CD8-positive, alpha-beta memory T cell (primary cell): ENCODE results near the gene DOK3. TPM values are rescaled to one million over a fixed set of nuclear protein-coding genes. Genes with fewer than 3 reads are reported as not detected.

Source experiments
- CTCF ChIA-PET: fragments of 350-600 bp; sonication (Branson Sonifier 250); formaldehyde crosslinking; loops from one replicate; lab custom pipeline; 2021; ENCODE audit warnings: antibody characterized with exemption; lab: Charles Lee
- POLR2A ChIA-PET: fragments of 350-600 bp; sonication (Branson Sonifier 250); formaldehyde crosslinking; loops from one replicate; lab custom pipeline; 2021; ENCODE audit warnings: antibody characterized with exemption; lab: Charles Lee
- DNase-seq, 5 donors: peaks; one replicate each; pipeline versions ENCODE4 v3.0.0 to v3.0.0-alpha.2; 2020 to 2022; ENCODE audit warnings: mixed read lengths in 1 of 5
- H3K27ac ChIP-seq: one replicate; pipeline ENCODE4 v1.7.0; 2013; ENCODE audit warnings: low read depth, mild to moderate bottlenecking, low read length, moderate library complexity
- H3K27me3 ChIP-seq: 2 replicates; pipeline ENCODE4 v1.7.0; 2013; ENCODE audit warnings: low read length, mild to moderate bottlenecking; ENCODE audit not compliant: insufficient read depth, poor library complexity, severe bottlenecking
- H3K36me3 ChIP-seq: 2 replicates; pipeline ENCODE4 v1.7.0; 2013; ENCODE audit warnings: mild to moderate bottlenecking, low read length, moderate library complexity; ENCODE audit not compliant: insufficient read depth
- H3K4me1 ChIP-seq: 2 replicates; pipeline ENCODE4 v1.7.0; 2013; ENCODE audit warnings: mild to moderate bottlenecking, low read length, moderate library complexity; ENCODE audit not compliant: insufficient read depth
- H3K4me3 ChIP-seq: 2 replicates; pipeline ENCODE4 v1.7.0; 2013; ENCODE audit warnings: mild to moderate bottlenecking, low read length
- H3K9me3 ChIP-seq: 2 replicates; pipeline ENCODE4 v1.7.0; 2013; ENCODE audit warnings: mild to moderate bottlenecking, low read length
- H3K27ac Mint-ChIP-seq, 8 donors: one replicate each; pipeline ENCODE4 v1.8.0; 2020 to 2021; ENCODE audit warnings: mixed read lengths in 8 of 8, mild to moderate bottlenecking in 6 of 8, inconsistent platforms in 3 of 8, moderate library complexity in 3 of 8
- H3K27me3 Mint-ChIP-seq, 2 donors: one replicate each; pipeline ENCODE4 v1.8.0; 2020 to 2021; ENCODE audit warnings: mixed read lengths in 2 of 2, mild to moderate bottlenecking in 1 of 2, moderate library complexity in 1 of 2
- H3K36me3 Mint-ChIP-seq, 3 donors: one replicate each; pipeline ENCODE4 v1.8.0; 2020 to 2021; ENCODE audit warnings: mixed read lengths in 3 of 3, inconsistent platforms in 1 of 3, mild to moderate bottlenecking in 1 of 3
- H3K4me1 Mint-ChIP-seq, 3 donors: one replicate each; pipeline ENCODE4 v1.8.0; 2020 to 2021; ENCODE audit warnings: mixed read lengths in 3 of 3, inconsistent platforms in 1 of 3, mild to moderate bottlenecking in 1 of 3
- H3K4me3 Mint-ChIP-seq, 7 donors: one replicate each; pipeline ENCODE4 v1.8.0; 2020 to 2021; ENCODE audit warnings: mixed read lengths in 7 of 7, mild to moderate bottlenecking in 6 of 7, moderate library complexity in 4 of 7, inconsistent platforms in 2 of 7
- H3K9me3 Mint-ChIP-seq, 5 donors: one replicate each; pipeline ENCODE4 v1.8.0; 2020 to 2022; ENCODE audit warnings: mixed read lengths in 5 of 5, mild to moderate bottlenecking in 3 of 5, moderate library complexity in 2 of 5, inconsistent platforms in 1 of 5
- polyA plus RNA-seq: library from polyadenylated mRNA; unstranded; fragments of 300-500 nt; fragmentation: Illumina TruSeq; gene quantifications from one replicate; pipeline ENCODE4 v1.2.3, GENCODE V29; 2021
- total RNA-seq, 2 experiments: library from RNA; stranded (reverse); gene quantifications; one replicate each; pipeline ENCODE4 v1.2.3, GENCODE V29; 2021

The DOK3 gene
- total and polyA plus RNA-seq, 3 experiments from 2014 or later: 0.08 to 5.1 (median 4.2) TPM

- H3K4me3 Mint-ChIP-seq: peak overlapping the region; percentile 53 to 91 (median 81)
- H3K4me3 ChIP-seq: peak overlapping the region; percentile 45
- POLR2A ChIA-PET: interaction anchor here (0.8 to 2.2 kb wide), 6 partner anchors 16 to 82 kb away, joined by 3 to 18 read pairs (median 4); partner anchors contain the start of gene PDLIM7
- CTCF ChIA-PET: interaction anchor here (1.0 to 12.4 kb wide), 11 partner anchors 8 to 162 kb away, joined by 3 to 103 read pairs (median 5); partner anchors contain the start of gene PDLIM7
- DNase-seq: peak; percentile 16 to 84 (median 54)
- H3K27me3 Mint-ChIP-seq: peaks cover 0 to 1% of the 10 kb centered on the region in 2 donors
- no peaks in the 10 kb centered on the region for H3K36me3 ChIP-seq
- H3K27ac Mint-ChIP-seq: peak overlapping the region; percentile 57 to 93 (median 86)
- peaks cover 0 to 19% (median 0%) of the 10 kb centered on the region in 3 donors for H3K36me3 Mint-ChIP-seq
- H3K27me3 ChIP-seq: no peaks in the 10 kb centered on the region
- H3K9me3 Mint-ChIP-seq: no peaks in the 10 kb centered on the region
- H3K4me1 ChIP-seq: peaks cover 30% of the 10 kb centered on the region
- H3K27ac ChIP-seq: no peak overlapping the region
- no peaks in the 10 kb centered on the region for H3K9me3 ChIP-seq
- peaks cover 34 to 52% (median 36%) of the 10 kb centered on the region in 3 donors for H3K4me1 Mint-ChIP-seq
These were observed 37.8 kb downstream of the DOK3 start for GRCh38 chr5:177471610-177472356.

- peaks cover 0 to 1% of the 10 kb centered on the region in 2 donors for H3K27me3 Mint-ChIP-seq
- Histone ChIP-seq H3K27me3 (no peaks in the 10 kb centered on the region), H3K4me3 (no peak overlapping the region), H3K4me1 (peaks cover 30% of the 10 kb centered on the region), H3K27ac (no peak overlapping the region), H3K9me3 (no peaks in the 10 kb centered on the region), H3K36me3 (no peaks in the 10 kb centered on the region)
- H3K36me3 Mint-ChIP-seq: peaks cover 0 to 27% (median 1%) of the 10 kb centered on the region in 3 donors
- peak in 1 of 5 donors; percentile 45 for DNase-seq
- H3K27ac Mint-ChIP-seq: peak overlapping the region; percentile 59 to 93 (median 87)
- no peaks in the 10 kb centered on the region for H3K9me3 Mint-ChIP-seq
- ChIA-PET POLR2A (interaction anchor here (0.6 to 2.2 kb wide), 5 partner anchors 10 to 67 kb away, joined by 3 to 18 read pairs (median 14); no protein-coding TSS in a partner anchor), CTCF (interaction anchor here (0.9 to 12.4 kb wide), 8 partner anchors 15 to 81 kb away, joined by 3 to 103 read pairs (median 11); partner anchors contain the start of gene PDLIM7)
- peak overlapping the region; percentile 49 to 91 (median 81) for H3K4me3 Mint-ChIP-seq
- H3K4me1 Mint-ChIP-seq: peaks cover 28 to 46% (median 33%) of the 10 kb centered on the region in 3 donors
These were observed 38.7 kb downstream of the DOK3 start for GRCh38 chr5:177470759-177471536.

GRCh38 chr5:177469750-177470525 lies 39.7 kb downstream of the DOK3 start:
- Histone ChIP-seq H3K27me3 (no peaks in the 10 kb centered on the region), H3K27ac (no peak overlapping the region), H3K4me1 (peaks cover 23% of the 10 kb centered on the region), H3K9me3 (no peaks in the 10 kb centered on the region), H3K4me3 (no peak overlapping the region), H3K36me3 (no peaks in the 10 kb centered on the region)
- H3K27ac Mint-ChIP-seq: peak overlapping the region in 7 of 8 donors; percentile 12 to 87 (median 66)
- peaks cover 0 to 1% of the 10 kb centered on the region in 2 donors for H3K27me3 Mint-ChIP-seq
- POLR2A ChIA-PET: interaction anchor here (0.6 to 0.9 kb wide), 2 partner anchors 9 to 18 kb away, joined by 3 to 15 read pairs; no protein-coding TSS in a partner anchor
- peak overlapping the region in 3 of 7 donors; percentile 24 to 81 (median 38) for H3K4me3 Mint-ChIP-seq
- DNase-seq: no peak
- peaks cover 2 to 35% (median 11%) of the 10 kb centered on the region in 3 donors for H3K36me3 Mint-ChIP-seq
- H3K4me1 Mint-ChIP-seq: peaks cover 20 to 36% (median 25%) of the 10 kb centered on the region in 3 donors
- no peaks in the 10 kb centered on the region for H3K9me3 Mint-ChIP-seq
- CTCF ChIA-PET: interaction anchor here (1.4 to 12.4 kb wide), 3 partner anchors 14 to 66 kb away, joined by 5 to 103 read pairs (median 17); no protein-coding TSS in a partner anchor

- H3K4me1 ChIP-seq: peaks cover 17% of the 10 kb centered on the region
- no peak overlapping the region for H3K27ac ChIP-seq
- CTCF ChIA-PET: interaction anchor here (0.7 to 12.4 kb wide), 5 partner anchors 13 to 80 kb away, joined by 3 to 103 read pairs (median 5); no protein-coding TSS in a partner anchor
- POLR2A ChIA-PET: interaction anchor here (1.1 kb wide), 1 partner anchor 9 kb away, joined by 4 read pairs; no protein-coding TSS in a partner anchor
- H3K36me3 ChIP-seq: no peaks in the 10 kb centered on the region
- Mint-ChIP-seq H3K36me3 (peaks cover 2 to 35% (median 11%) of the 10 kb centered on the region in 3 donors), H3K27ac (peak overlapping the region in 6 of 8 donors; percentile 12 to 61 (median 42)), H3K9me3 (no peaks in the 10 kb centered on the region), H3K4me3 (no peak overlapping the region), H3K4me1 (peaks cover 17 to 26% (median 18%) of the 10 kb centered on the region in 3 donors), H3K27me3 (peaks cover 0 to 1% of the 10 kb centered on the region in 2 donors)
- no peak for DNase-seq
- H3K4me3 ChIP-seq: no peak overlapping the region
- H3K27me3 ChIP-seq: no peaks in the 10 kb centered on the region
- no peaks in the 10 kb centered on the region for H3K9me3 ChIP-seq
These were observed 40.7 kb downstream of the DOK3 start for GRCh38 chr5:177468685-177469628.

- H3K36me3 Mint-ChIP-seq: peaks cover 2 to 37% (median 11%) of the 10 kb centered on the region in 3 donors
- peaks cover 16 to 24% (median 16%) of the 10 kb centered on the region in 3 donors for H3K4me1 Mint-ChIP-seq
- H3K27me3 Mint-ChIP-seq: peaks cover 0 to 1% of the 10 kb centered on the region in 2 donors
- Histone ChIP-seq H3K36me3 (no peaks in the 10 kb centered on the region), H3K27ac (no peak overlapping the region), H3K27me3 (no peaks in the 10 kb centered on the region), H3K4me1 (peaks cover 17% of the 10 kb centered on the region), H3K4me3 (no peak overlapping the region), H3K9me3 (no peaks in the 10 kb centered on the region)
- H3K9me3 Mint-ChIP-seq: no peaks in the 10 kb centered on the region
- ChIA-PET POLR2A (interaction anchor here (1.1 kb wide), 1 partner anchor 9 kb away, joined by 4 read pairs; no protein-coding TSS in a partner anchor), CTCF (interaction anchor here (1.2 to 12.4 kb wide), 3 partner anchors 13 to 64 kb away, joined by 3 to 103 read pairs (median 6); no protein-coding TSS in a partner anchor)
- peak overlapping the region in 2 of 8 donors; percentile 47 to 51 for H3K27ac Mint-ChIP-seq
- H3K4me3 Mint-ChIP-seq: no peak overlapping the region
- no peak for DNase-seq
These were observed 41.3 kb downstream of the DOK3 start for GRCh38 chr5:177468329-177468684.

GRCh38 chr5:177467436-177467835 lies 42.2 kb downstream of the DOK3 start:
- ChIA-PET POLR2A (no interaction called here), CTCF (interaction anchor here (1.3 to 12.4 kb wide), 2 partner anchors 12 to 63 kb away, joined by 6 to 103 read pairs; no protein-coding TSS in a partner anchor)

More at GRCh38 chr5:177467436-177467835, 42.2 kb downstream of the DOK3 start:
- Histone ChIP-seq H3K27me3 (no peaks in the 10 kb centered on the region), H3K27ac (no peak overlapping the region), H3K9me3 (no peaks in the 10 kb centered on the region), H3K36me3 (no peaks in the 10 kb centered on the region), H3K4me1 (peaks cover 15% of the 10 kb centered on the region), H3K4me3 (no peak overlapping the region)
- Mint-ChIP-seq H3K4me1 (peaks cover 18 to 26% (median 20%) of the 10 kb centered on the region in 3 donors), H3K9me3 (no peaks in the 10 kb centered on the region), H3K36me3 (peaks cover 2 to 37% (median 11%) of the 10 kb centered on the region in 3 donors), H3K27me3 (peaks cover 0 to 1% of the 10 kb centered on the region in 2 donors), H3K4me3 (no peak overlapping the region), H3K27ac (no peak overlapping the region)
- no peak for DNase-seq
